Liver (tissue), 9 donors: Measurements from ENCODE around the gene MKS1. TPM values are rescaled to one million over a fixed set of nuclear protein-coding genes. Genes with fewer than 3 reads are reported as not detected.

Experiments used
- DNase-seq: peaks from one replicate; pipeline ENCODE4 v3.0.0-alpha.2; 2017; ENCODE audit warnings: low spot score
- H3K27ac ChIP-seq, 2 donors: one replicate each; pipeline ENCODE4 v1.7.0; 2013; ENCODE audit warnings: inconsistent platforms in 2 of 2, low read length in 2 of 2, control low read depth in 1 of 2, low read depth in 1 of 2, mild to moderate bottlenecking in 1 of 2
- H3K27me3 ChIP-seq, 4 donors: one replicate each; pipeline versions ENCODE4 v1.6.1 to v1.7.0; 2013; ENCODE audit warnings: low read length in 3 of 4, inconsistent platforms in 1 of 4, mild to moderate bottlenecking in 1 of 4, moderate library complexity in 1 of 4; ENCODE audit not compliant: control insufficient read depth in 4 of 4, insufficient read depth in 4 of 4
- H3K36me3 ChIP-seq, 4 donors: one replicate each; pipeline versions ENCODE4 v1.6.1 to v1.7.0; 2013; ENCODE audit warnings: low read length in 3 of 4, mild to moderate bottlenecking in 3 of 4, low read depth in 1 of 4, moderate library complexity in 1 of 4; ENCODE audit not compliant: control insufficient read depth in 4 of 4, insufficient read depth in 3 of 4
- H3K4me1 ChIP-seq, 4 donors: one replicate each; pipeline versions ENCODE4 v1.6.1 to v1.7.0; 2013; ENCODE audit warnings: low read length in 3 of 4, mild to moderate bottlenecking in 3 of 4, moderate library complexity in 1 of 4; ENCODE audit not compliant: control insufficient read depth in 4 of 4, insufficient read depth in 4 of 4
- H3K4me3 ChIP-seq, 3 donors: one replicate each; pipeline versions ENCODE4 v1.6.1 to v1.7.0; 2013; ENCODE audit warnings: low read length in 3 of 3, control low read depth in 1 of 3, low read depth in 1 of 3, mild to moderate bottlenecking in 1 of 3
- H3K9ac ChIP-seq, 2 donors: one replicate each; pipeline ENCODE4 v1.7.0; 2013; ENCODE audit warnings: low read length in 2 of 2, mild to moderate bottlenecking in 2 of 2, moderate library complexity in 2 of 2, control low read depth in 1 of 2, low read depth in 1 of 2
- H3K9me3 ChIP-seq, 4 donors: one replicate each; pipeline versions ENCODE4 v1.6.1 to v1.7.0; 2013; ENCODE audit warnings: low read length in 3 of 4; ENCODE audit not compliant: control insufficient read depth in 4 of 4
- FOXA1 ChIP-seq: IDR thresholded peaks from 2 replicates; pipeline ENCODE4 v1.6.1; 2016; ENCODE audit warnings: antibody characterized with exemption
- FOXA2 ChIP-seq: IDR thresholded peaks from 2 replicates; pipeline ENCODE4 v1.6.1; 2016; ENCODE audit warnings: antibody characterized with exemption
- HNF4A ChIP-seq, 2 donors: conservative IDR thresholded peaks; 2 replicates each; pipeline ENCODE4 v1.6.1; 2016; ENCODE audit warnings: antibody characterized with exemption in 2 of 2, mild to moderate bottlenecking in 2 of 2
- HNF4G ChIP-seq: IDR thresholded peaks from 2 replicates; pipeline ENCODE4 v1.6.1; 2016; ENCODE audit warnings: antibody characterized with exemption
- NR2F2 ChIP-seq: IDR thresholded peaks from 2 replicates; pipeline ENCODE4 v1.6.1; 2016; ENCODE audit warnings: antibody characterized with exemption
- RXRA ChIP-seq, 2 donors: IDR thresholded peaks; 2 replicates each; pipeline ENCODE4 v1.6.1; 2017 to 2018; ENCODE audit warnings: antibody characterized with exemption in 2 of 2, mild to moderate bottlenecking in 1 of 2
- TAF1 ChIP-seq: conservative IDR thresholded peaks from 2 replicates; pipeline ENCODE4 v1.6.1; 2016; ENCODE audit warnings: antibody characterized with exemption, mild to moderate bottlenecking
- WGBS: extraction: QIAGEN DNeasy Blood & Tissue Kit; methylation state at CpG from one replicate; pipeline ENCODE4 v1.1.7; 2013; 5-methylcytosine and 5-hydroxymethylcytosine counted together
- polyA plus RNA-seq, 2 donors: library from polyadenylated mRNA; stranded (reverse) in 1 of 2; unstranded in 1 of 2; fragments of 200-250 nt in 1 of 2; fragments of >200 nt in 1 of 2; fragmentation: Nextera tagmentation in 1 of 2; extraction: Ambion mirVana in 1 of 2; gene quantifications; one replicate each; pipeline versions ENCODE4 v1.2.1 to v1.2.3, GENCODE V29; 2013 to 2015
- total RNA-seq, 2 donors: library from RNA; depleted of rRNA; stranded (reverse); fragments of >200 nt; gene quantifications; one replicate each; pipeline ENCODE4 v1.2.3, GENCODE V29; 2014
- TF ChIP-seq, protein P1 (sequence below): IDR thresholded peaks from 2 replicates; pipeline ENCODE4 v1.6.1; 2016; ENCODE audit warnings: antibody characterized with exemption
- TF ChIP-seq, protein P2 (sequence below): IDR thresholded peaks from 2 replicates; pipeline ENCODE4 v1.6.1; 2016; ENCODE audit warnings: antibody characterized with exemption
- donor health status: healthy.
- donor health status: healthy.
- donor health status: healthy.
- donor health status: healthy.
- donor health status: healthy.

Gene MKS1
- total and polyA plus RNA-seq, 4 donors, result 4.4 to 7.9 (median 5.1) TPM

- WGBS, result 79% methylated on average over 3 of the region's 3 CpGs
- no peak for TF ChIP-seq HNF4A (conservative IDR thresholded peaks at IDR 0.05)
- TF ChIP-seq FOXA1, result no peak
- no peak for TF ChIP-seq HNF4G
- no peak for TF ChIP-seq NR2F2
- TF ChIP-seq TAF1, result no peak
- no peak for DNase-seq
- no peak overlapping the region for H3K27ac ChIP-seq
- peaks cover 0 to 7% (median 0%) of the 10 kb centered on the region in 4 donors for H3K27me3 ChIP-seq
- no peaks in the 10 kb centered on the region for H3K36me3 ChIP-seq
- H3K4me1 ChIP-seq, result no peaks in the 10 kb centered on the region
- H3K4me3 ChIP-seq, result no peak overlapping the region
- H3K9ac ChIP-seq, result no peak overlapping the region
- H3K9me3 ChIP-seq, result no peaks in the 10 kb centered on the region
Observed at GRCh38 chr17:58233543-58233942, 14.5 kb upstream of the MKS1 start.

DNA sequence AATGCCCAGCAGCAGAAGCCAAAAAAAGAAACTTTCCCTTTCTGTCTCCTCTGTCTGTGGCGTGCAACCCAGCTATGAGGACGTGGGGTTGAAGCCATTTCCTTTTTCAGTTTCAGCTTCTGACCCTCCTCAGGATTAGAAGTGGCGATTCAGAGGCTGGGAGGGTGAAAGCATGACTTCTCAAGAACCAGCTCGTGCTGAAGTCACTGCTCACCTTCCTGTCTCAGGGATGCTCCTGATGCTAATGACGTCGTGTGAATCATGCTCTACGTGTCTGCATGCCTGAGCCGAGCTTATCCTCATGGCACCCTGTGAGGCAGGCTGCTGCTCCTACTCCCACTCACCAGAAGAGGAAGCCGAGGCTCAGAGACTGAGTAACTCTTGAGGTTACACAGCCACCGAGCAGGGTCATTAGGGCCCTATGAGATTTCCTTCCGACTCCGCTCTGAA, 13.7 kb upstream of the MKS1 start:
- Histone ChIP-seq H3K4me1 (no peaks in the 10 kb centered on the region), H3K36me3 (no peaks in the 10 kb centered on the region), H3K9ac (no peak overlapping the region), H3K27ac (no peak overlapping the region), H3K4me3 (no peak overlapping the region), H3K9me3 (no peaks in the 10 kb centered on the region), H3K27me3 (peaks cover 0 to 4% (median 0%) of the 10 kb centered on the region in 4 donors)
- WGBS, result 60% methylated on average over 12 of the region's 12 CpGs
- TF ChIP-seq RXRA (IDR thresholded peaks at IDR 0.05), result no peak
- TF ChIP-seq HNF4A (conservative IDR thresholded peaks at IDR 0.05), result no peak
- no peak for DNase-seq

GRCh38 chr17:58231641-58232040, 12.6 kb upstream of the MKS1 start:
- WGBS, result 57% methylated on average over 2 of the region's 2 CpGs
- no peak overlapping the region for H3K27ac ChIP-seq
- no peaks in the 10 kb centered on the region for H3K36me3 ChIP-seq
- TF ChIP-seq FOXA2, result no peak
- TF ChIP-seq, protein P1, sequence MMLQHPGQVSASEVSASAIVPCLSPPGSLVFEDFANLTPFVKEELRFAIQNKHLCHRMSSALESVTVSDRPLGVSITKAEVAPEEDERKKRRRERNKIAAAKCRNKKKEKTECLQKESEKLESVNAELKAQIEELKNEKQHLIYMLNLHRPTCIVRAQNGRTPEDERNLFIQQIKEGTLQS, result no peak
- TF ChIP-seq, protein P2, sequence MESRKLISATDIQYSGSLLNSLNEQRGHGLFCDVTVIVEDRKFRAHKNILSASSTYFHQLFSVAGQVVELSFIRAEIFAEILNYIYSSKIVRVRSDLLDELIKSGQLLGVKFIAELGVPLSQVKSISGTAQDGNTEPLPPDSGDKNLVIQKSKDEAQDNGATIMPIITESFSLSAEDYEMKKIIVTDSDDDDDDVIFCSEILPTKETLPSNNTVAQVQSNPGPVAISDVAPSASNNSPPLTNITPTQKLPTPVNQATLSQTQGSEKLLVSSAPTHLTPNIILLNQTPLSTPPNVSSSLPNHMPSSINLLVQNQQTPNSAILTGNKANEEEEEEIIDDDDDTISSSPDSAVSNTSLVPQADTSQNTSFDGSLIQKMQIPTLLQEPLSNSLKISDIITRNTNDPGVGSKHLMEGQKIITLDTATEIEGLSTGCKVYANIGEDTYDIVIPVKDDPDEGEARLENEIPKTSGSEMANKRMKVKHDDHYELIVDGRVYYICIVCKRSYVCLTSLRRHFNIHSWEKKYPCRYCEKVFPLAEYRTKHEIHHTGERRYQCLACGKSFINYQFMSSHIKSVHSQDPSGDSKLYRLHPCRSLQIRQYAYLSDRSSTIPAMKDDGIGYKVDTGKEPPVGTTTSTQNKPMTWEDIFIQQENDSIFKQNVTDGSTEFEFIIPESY, result no peak
- DNase-seq, result no peak
- peaks cover 0 to 4% (median 0%) of the 10 kb centered on the region in 4 donors for H3K27me3 ChIP-seq
- no peak overlapping the region for H3K9ac ChIP-seq
- no peaks in the 10 kb centered on the region for H3K9me3 ChIP-seq
- no peaks in the 10 kb centered on the region for H3K4me1 ChIP-seq
- H3K4me3 ChIP-seq, result no peak overlapping the region

- no peak for TF ChIP-seq TAF1
- WGBS, result 94% methylated on average over 4 of the region's 4 CpGs
Observed at GRCh38 chr17:58229881-58230280, 10.8 kb upstream of the MKS1 start.

More at GRCh38 chr17:58229881-58230280, 10.8 kb upstream of the MKS1 start:
- no peaks in the 10 kb centered on the region for H3K9me3 ChIP-seq
- no peak overlapping the region for H3K9ac ChIP-seq
- DNase-seq, result no peak
- no peak overlapping the region for H3K4me3 ChIP-seq
- no peaks in the 10 kb centered on the region for H3K4me1 ChIP-seq
- H3K27ac ChIP-seq, result no peak overlapping the region
- no peaks in the 10 kb centered on the region for H3K27me3 ChIP-seq
- H3K36me3 ChIP-seq, result no peaks in the 10 kb centered on the region
